Hematopoietic multipotent progenitor cell treated with erythropoietin and hydrocortisone succinate and interleukin-3 and kit ligand, for 17 days (in vitro differentiated cells): Measurements from ENCODE around the gene CCDC33.

Experiments used
- DNase-seq: peaks from one replicate; pipeline ENCODE4 v3.0.0-alpha.2; 2015; ENCODE audit warnings: low spot score

CCDC33 gene

DNA sequence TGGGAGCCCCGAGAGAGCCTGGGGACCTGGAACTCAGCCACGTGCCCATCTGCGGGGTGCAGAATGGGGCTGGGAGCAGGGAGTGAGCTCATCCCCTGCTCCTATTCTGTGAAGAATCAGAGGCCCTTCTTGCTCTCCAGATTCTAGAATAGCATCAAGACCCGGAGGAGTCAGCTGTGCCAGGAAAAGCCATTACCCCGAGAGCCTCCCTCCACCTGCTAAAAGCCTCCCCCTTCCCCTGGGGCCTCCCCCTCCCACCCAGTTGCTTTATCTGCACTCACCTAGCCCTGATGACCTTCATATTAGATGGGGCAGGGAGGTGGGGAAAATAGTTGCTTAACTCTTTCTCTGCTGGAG, 23.1 kb downstream of the CCDC33 start:
- DNase-seq, result no peak

GRCh38 chr15:74259821-74260607, 23.9 kb downstream of the CCDC33 start:
- no peak for DNase-seq

DNA sequence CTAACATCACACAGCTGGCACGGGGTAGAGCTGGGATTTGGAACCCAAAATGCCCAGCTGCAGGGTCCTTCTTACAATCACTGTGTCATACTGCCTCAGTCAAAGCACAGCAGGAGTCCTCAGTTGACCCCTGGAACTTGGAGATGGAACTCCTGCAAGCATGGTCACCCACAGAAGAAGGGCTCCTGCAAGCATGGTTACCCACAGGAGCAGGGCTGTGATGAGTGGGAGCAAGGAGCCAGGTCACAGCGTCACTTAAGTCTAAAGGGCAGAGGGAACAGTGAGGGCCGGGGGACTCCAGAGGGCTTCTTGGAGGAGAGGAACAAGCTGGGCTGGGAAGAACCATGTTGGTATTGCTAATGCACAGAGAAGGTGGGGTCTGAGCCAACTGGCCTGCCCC, 24.9 kb downstream of the CCDC33 start:
- no peak for DNase-seq

GRCh38 chr15:74261685-74262084, 25.6 kb downstream of the CCDC33 start:
- DNase-seq, result no peak

- no peak for DNase-seq
Measured at GRCh38 chr15:74262151-74262550, 26.0 kb downstream of the CCDC33 start.

DNA sequence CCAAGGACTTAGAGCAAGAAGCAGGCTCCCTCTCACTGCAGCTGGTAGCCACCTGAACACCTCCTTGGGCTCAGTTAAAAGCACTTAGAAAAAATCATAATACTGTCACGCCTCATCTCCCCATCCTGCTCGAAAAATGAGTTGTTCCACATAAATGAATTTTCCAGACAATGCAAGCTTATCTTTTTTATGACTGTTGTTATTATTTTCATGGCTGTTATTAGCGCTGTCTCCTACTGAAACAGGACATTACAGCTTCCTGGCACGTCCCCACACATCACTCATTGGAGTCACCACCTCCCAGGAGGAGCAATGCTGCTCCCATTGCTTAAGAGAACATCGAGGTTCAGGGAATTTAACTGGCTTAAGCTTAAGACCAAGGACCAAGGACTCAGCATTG, 26.5 kb downstream of the CCDC33 start:
- no peak for DNase-seq

DNA sequence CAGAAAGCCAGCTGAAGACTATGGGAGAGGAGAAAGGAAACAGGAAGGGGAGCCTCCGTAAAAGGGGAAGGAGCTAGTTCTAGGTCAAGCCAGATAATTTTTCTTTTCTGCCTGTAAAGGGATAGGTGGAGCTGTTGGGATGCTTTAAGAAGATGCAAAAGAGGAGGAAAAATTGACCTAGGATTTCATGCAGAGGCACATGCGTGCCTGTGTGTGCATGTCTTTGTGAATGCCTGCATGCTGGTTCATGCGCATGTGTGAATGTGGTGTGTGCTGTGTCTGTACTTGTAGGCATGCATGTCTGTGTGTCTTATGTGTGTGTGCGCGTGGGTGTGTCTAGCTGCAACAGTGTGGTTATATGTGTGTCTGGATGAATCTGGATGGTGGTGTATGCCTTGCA, 27.3 kb downstream of the CCDC33 start:
- DNase-seq, result no peak

DNA sequence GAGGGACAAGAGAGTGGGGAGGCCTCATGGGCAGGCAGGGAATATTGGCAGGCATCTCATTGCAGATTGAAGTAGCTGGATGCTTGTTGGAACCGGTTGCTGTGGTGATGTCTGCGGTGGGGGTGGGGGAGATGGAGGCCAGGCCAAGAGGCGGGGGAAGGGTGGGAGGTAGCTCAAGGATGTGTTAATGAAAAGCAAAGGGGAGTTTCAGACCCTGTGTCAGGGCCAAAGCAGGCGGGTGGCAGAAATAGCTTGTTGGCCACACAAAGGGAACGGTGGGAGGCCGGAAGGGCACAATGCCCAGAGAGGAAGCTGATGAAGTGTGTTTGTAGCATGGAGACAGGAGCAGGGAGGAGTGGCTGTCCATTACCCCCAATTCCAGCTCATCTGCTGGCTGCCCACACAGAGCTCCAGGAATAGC, 28.0 kb downstream of the CCDC33 start:
- no peak for DNase-seq

DNA sequence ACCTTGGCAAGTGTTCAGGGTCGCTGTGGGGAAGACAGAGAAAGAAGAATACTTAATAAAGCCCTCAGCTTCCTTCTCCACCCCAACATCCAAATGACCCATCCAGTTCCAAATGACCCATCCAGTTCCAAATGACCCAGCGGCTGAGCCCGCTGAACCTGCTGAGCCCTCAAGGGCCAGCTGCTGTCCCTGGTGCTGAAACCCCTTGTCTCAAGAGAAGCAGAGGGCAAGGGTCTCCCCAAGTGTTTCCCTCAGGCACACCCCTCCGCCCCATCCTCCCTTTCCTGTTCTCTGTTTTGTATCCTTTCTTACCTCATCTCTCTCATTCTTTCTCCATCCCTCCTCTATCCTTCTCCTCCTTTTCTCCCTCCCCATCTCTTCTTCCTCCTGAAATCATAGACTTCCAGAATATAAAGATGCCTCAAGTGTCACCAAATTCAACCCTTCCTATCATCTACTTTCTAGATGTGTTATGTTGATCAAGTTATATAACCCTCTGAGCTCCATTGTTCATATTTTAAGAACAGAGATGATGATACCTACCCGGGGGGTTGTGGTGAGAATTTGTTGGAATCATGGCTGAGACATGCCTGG, 29.0 kb downstream of the CCDC33 start:
- DNase-seq, result no peak

- DNase-seq, result no peak
Measured at GRCh38 chr15:74268020-74268419, 31.9 kb downstream of the CCDC33 start.

DNA sequence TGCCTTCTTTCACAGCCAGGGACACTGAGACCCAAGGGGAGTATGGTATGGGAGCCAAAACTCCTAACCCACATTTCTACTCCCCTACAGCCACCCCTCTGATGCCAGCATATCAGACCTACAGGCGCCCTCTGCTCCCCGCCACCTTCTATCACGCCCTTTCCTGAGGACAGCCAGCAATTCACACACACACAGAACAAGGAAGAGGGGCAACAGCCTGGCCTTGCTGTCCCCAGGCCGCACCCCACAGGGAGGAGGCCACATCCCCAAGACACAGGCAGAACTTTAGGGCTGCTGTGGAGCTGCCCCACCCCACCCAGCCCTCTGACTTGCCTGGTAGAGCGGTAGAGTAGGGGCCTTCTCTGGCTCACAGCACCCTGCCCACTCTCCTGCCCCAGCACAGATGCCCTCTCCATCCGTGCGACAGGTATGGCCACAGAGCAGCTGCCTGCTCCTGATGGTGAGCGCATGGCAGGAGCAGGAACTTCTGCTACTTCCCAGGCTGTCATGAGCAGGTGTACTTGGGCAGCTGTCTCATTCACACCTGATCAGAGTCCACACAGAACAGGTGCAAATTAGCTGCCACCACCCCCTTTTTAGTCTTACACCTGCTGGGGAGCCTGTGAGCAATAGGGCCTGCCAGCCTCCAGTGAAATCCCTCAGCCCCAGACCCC, 33.4 kb downstream of the CCDC33 start:
- DNase-seq, result no peak

- DNase-seq, result no peak
Measured at GRCh38 chr15:74270155-74270554, 34.0 kb downstream of the CCDC33 start.

- DNase-seq, result no peak
Measured at GRCh38 chr15:74270854-74271520, 34.9 kb downstream of the CCDC33 start.

DNA sequence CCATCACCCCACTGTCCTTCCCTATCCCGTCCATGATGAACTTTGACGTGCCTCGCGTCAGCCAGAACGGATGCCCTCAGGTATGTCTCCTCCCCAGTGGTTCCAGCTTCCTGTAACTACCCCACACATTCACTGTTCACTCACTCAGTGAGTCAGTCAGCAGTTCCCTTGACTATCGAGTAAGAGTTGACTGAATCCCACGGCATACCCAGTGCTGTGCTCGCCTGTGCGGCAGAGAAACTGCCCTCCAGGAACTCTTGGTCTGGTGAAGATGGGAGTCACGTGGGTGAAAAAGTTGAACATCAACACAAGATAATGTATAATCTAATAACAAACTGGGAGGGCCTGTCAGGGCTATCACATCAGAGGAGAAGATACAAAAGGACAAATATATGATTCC, 36.7 kb downstream of the CCDC33 start:
- DNase-seq, result no peak

DNA sequence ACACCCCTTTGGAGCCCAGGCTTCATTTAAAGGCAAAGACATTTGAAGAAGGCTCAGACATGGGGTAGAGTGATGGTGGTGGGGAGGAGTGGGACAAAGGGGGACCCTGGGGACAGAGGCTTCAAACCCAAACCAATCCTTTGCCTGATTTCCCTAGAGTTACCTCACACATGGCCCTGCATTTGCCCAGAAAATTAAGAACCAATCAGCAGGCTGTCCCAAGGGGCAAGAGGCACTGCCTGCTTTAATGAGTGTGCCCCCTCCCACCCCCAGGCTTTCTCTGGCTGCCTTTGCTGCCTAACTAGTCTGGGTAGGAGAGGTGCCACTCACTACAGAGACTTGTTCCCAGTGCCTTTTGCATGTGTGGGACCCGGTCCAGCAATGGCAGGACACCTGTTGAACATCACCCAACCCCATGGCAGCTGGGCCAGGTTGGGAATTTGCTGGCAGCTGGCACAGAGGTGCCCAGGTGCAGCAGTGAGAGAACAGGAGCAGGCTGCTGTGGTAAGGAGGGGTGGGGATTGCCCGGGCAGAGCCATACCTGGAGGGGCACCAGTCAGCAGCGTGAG, 38.4 kb downstream of the CCDC33 start:
- no peak for DNase-seq

GRCh38 chr15:74275957-74276356, 39.8 kb downstream of the CCDC33 start:
- no peak for DNase-seq

DNA sequence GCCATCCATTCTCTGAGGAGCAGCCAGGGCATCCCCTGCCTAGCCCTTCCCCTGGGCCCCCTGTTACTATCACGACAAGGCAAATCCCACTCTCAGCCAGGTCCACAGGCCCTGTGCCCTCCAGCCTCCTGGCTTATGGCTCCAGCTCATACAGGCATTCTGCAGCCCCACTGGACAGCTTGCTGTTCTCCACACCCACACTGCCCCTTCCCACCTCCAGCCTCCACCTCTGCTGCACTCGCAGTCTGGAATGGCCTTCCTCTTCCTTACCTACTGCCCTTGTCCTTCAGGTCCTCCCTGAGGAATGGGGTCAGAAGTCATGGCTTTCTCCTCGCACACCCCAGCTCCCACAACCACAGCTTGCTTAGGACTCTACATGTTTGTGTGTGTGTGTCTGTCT, 40.4 kb downstream of the CCDC33 start:
- DNase-seq, result no peak

DNA sequence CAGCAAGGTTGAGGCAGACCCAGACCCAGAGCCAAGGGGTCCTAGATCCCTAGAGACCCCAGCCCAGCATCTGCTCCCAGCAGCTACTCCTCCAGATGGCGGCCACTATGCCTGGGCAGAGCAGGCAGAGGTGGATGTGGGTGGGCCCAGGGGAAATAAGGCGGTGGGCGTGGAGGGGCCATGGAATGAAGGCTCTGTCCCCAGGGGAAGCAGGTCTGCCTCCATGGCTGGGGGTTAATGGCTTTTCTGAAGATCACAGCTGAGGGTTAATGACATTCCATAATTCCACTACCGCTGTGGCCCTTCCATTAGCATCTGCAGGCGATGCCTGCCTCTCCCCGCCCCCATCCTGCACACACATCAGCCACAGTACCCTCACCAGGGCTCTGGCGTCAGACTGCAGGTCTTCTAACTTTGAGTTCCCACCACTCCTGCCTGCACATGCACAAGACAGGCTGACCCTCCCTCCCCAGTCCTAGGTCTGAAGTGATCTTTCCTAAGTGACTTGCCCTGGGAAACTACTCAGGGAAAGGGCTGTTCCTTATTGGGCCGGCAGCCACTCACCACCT, 41.2 kb downstream of the CCDC33 start:
- DNase-seq, result no peak

DNA sequence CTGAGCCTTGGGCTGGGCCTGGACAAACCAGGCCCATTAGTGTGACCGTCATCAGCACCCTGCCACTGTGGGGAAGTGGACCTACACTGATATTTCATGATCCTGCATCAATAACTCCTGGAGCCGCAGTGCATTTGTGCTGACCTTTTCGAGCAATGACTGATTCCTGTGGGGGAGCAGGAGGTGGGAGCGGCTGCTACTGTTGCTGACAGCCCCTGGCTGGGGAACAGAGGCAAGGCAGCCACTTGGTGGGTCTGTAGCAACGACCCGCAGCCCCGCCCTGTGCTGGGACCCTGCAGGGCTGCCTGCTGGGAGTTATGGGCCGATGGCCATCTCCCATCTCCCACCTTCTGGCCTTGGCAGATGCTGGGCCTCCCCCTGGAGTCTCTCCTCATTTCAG, 42.1 kb downstream of the CCDC33 start:
- no peak for DNase-seq

DNA sequence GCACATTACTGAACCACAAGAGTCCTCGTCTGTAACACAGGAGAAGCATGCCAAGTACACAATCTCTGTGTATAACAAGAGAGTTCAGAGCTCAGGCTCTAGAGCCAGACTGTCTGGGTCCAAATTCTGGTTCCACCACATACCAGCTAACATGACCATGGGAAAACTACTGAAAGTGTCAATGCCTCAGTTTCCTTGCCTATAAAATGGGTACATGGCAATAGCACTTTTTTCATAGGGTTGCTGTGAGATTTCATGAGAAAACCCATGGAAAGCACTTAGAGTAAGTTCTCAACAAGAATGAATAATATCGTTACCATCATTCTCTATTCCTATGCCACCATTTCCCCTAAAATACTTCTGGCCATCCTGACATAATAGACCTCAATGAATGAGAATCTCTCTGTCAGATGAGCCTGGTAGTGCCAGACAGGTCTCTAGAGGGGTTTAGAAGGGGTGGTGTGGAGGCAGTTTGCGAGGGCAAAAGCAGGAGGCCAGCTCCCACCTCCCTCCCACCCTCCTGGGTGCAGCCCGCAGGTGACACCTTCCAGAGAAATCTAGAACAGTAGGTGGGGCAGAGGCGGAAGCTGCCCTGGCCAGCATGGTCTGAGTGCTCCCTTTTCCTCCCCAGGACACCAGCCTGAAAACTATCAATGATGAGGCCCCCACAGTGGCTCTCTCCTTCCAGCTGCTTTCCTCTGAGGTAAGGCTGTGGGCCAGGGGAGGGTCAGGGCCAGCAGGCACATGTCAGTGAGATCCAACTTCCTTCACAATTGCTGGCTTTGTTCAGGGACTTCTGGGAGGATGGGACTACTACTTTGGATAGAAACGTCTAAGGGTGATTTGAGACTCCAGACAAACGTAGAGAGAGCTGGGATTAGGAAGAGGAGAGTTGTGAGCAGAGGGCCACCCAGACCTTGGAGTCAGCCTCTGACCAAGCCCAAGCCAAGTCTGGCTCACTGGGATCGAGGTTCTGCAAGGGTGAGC, 45.3 kb downstream of the CCDC33 start:
- no peak for DNase-seq

DNA sequence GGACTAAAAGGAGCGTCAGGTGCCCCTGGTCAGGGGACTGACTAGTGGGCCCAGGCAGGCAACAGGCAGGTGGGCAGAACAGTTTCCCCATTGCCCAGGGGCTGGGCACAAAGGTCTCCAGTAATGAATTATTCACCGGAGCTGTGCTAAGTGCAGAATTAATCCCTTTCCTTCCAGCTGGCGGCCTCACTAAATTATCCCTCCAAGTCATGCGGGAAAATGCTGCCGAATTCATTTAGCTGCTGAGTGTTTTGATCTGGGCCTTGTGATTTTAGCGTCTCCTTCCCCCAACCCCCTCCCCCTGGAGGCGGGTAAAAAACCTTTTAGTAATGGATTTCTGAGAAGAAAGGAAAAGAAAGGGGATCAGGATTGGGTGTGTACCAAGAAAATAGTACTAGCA, 47.2 kb downstream of the CCDC33 start:
- DNase-seq, result no peak
